ENCODE measurements around the gene CARD11. TPM values are rescaled to one million over a fixed set of nuclear protein-coding genes. Genes with fewer than 3 reads are reported as not detected.

The CARD11 gene
- polyA plus RNA-seq, 1 of the 3 experiments (the other 2 are of a cell fraction) = not detected

DNA sequence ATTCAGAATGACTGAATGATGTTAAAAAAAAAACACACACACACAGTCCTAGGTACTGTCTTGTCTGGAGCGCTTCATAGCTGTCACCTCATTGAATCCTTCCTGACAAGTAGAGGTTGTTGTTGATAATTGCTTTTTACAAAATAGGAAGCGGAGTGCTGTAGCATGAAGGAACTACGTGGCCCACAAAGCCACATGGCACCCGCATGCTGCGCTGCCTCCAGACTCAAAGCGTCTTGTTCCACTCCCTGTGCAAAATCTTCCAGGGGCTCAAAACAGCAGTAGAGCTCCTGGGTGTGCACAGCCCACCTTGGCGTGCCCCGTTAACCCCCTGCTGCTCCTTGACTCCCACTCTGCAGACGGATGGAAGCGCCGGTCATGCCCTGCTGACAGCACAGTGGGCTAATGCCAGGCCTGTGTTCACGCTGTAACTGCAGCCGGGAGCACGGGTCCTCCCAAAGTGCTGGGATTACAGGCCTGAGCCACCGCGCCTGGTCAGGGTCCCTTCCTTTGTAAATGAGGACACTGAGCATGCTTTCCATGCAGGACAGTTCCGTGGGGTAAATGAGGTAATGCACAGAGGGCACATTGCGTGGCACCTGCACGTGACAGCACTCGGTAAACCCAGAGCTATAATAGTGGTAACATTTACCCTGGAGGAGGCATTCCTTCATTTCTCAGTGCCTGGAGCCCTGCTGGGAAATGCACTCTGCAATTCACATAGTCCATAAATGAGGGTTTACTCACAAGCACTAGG is 108.5 kb downstream of the CARD11 start:
- Histone ChIP-seq H3K27me3 (ENCODE audit: insufficient read depth) (no peaks in the 10 kb centered on the region; the same call in 1 of the 2 replicates), H3K79me2 (ENCODE audit: insufficient read depth) (no peaks in the 10 kb centered on the region), H3F3A (replicated peaks; ENCODE audit: insufficient read depth) (no peaks in the 10 kb centered on the region), H3K4me1 (ENCODE audit: control insufficient read depth in 1 of 2, insufficient read depth in 2 of 2, low read depth in 1 of 2, low read length in 1 of 2) (peaks cover 0 to 6% of the 10 kb centered on the region in 2 experiments; a peak in 2 of 4 replicates), H3K9ac (no peak overlapping the region), H3K4me3 (ENCODE audit: low read depth in 2 of 2, low read length in 1 of 2) (no peak overlapping the region), H3K27ac (ENCODE audit: low read depth in 2 of 2, low read length in 1 of 2) (no peak overlapping the region), H2AFZ (ENCODE audit: low read depth) (no peak overlapping the region), H3K4me2 (no peak overlapping the region), H3K9me3 (no peaks in the 10 kb centered on the region), H4K20me1 (ENCODE audit: insufficient read depth) (no peaks in the 10 kb centered on the region), H3K9me2 (no peaks in the 10 kb centered on the region), H3K36me3 (replicated peaks in 1 of 2; ENCODE audit: control insufficient read depth in 1 of 2, insufficient read depth in 2 of 2, low read length in 1 of 2) (no peaks in the 10 kb centered on the region)
- peak; percentile 28 for DNase-seq
- 82% methylated on average over 20 of the region's 20 CpGs for WGBS (ENCODE audit: low lambda C conversion rate)
- POLR2A ChIA-PET = no interaction called here
- TF ChIP-seq EP300 (IDR thresholded peaks at IDR 0.05; ENCODE audit: borderline replicate concordance in 1 of 2, low read depth in 1 of 2, low read length in 1 of 2) (no peak), SIN3A (IDR thresholded peaks at IDR 0.05; ENCODE audit: borderline replicate concordance, low read depth, low read length) (no peak), TAF1 (IDR thresholded peaks at IDR 0.05; ENCODE audit: borderline replicate concordance, low read depth, low read length) (no peak), TEAD4 (IDR thresholded peaks at IDR 0.05; ENCODE audit: borderline replicate concordance, insufficient read depth) (no peak), GABPA (IDR thresholded peaks at IDR 0.05; ENCODE audit: low read depth) (no peak), NFIC (IDR thresholded peaks at IDR 0.05; ENCODE audit: borderline replicate concordance) (no peak), SMC3 (IDR thresholded peaks at IDR 0.05; ENCODE audit: low read depth, low read length) (no peak)
- TF ChIP-seq, protein P1, sequence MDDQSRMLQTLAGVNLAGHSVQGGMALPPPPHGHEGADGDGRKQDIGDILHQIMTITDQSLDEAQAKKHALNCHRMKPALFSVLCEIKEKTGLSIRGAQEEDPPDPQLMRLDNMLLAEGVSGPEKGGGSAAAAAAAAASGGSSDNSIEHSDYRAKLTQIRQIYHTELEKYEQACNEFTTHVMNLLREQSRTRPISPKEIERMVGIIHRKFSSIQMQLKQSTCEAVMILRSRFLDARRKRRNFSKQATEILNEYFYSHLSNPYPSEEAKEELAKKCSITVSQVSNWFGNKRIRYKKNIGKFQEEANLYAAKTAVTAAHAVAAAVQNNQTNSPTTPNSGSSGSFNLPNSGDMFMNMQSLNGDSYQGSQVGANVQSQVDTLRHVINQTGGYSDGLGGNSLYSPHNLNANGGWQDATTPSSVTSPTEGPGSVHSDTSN (IDR thresholded peaks at IDR 0.05) = no peak
- TF ChIP-seq, protein P2, sequence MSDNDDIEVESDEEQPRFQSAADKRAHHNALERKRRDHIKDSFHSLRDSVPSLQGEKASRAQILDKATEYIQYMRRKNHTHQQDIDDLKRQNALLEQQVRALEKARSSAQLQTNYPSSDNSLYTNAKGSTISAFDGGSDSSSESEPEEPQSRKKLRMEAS (IDR thresholded peaks at IDR 0.05; ENCODE audit: low read depth) = no peak
- TF ChIP-seq, protein P3, sequence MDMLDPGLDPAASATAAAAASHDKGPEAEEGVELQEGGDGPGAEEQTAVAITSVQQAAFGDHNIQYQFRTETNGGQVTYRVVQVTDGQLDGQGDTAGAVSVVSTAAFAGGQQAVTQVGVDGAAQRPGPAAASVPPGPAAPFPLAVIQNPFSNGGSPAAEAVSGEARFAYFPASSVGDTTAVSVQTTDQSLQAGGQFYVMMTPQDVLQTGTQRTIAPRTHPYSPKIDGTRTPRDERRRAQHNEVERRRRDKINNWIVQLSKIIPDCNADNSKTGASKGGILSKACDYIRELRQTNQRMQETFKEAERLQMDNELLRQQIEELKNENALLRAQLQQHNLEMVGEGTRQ (IDR thresholded peaks at IDR 0.05; ENCODE audit: borderline replicate concordance, low read depth, low read length) = no peak
- CTCF ChIA-PET = no interaction called here

DNA sequence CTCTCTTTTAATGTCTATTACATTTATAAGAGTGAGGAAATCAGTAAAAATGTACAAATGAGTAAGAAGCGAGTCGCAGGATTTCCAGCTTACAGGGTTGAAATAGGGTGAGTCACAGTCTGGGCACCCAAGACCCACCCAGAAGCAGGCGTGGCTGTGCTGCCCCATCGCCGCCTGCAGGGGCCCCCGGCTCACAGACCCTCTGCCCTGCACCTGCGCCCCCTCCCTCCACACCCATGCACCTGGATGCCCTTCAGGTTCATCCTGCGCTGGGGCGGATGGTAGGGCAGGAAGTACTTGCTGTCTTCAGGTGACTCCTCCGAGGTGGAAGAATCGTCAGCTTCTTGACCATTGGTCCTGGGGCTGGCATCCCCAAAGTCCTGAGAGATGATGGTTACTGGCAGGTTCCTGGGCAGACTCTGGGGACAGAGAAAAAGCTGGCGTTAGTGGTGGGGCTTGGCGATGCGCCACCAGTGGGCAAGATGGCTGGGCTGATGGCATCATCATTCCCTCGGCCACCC is 109.4 kb downstream of the CARD11 start:
- Histone ChIP-seq H3K27ac (ENCODE audit: low read depth in 2 of 2, low read length in 1 of 2) (no peak overlapping the region), H3K9ac (no peak overlapping the region)
- no peak for TF ChIP-seq ELF1 (IDR thresholded peaks at IDR 0.05)
- no peak for TF ChIP-seq SIN3A (IDR thresholded peaks at IDR 0.05; ENCODE audit: borderline replicate concordance, low read depth, low read length)
- no peak for TF ChIP-seq TCF12 (IDR thresholded peaks at IDR 0.05)
- TF ChIP-seq, protein P2 (IDR thresholded peaks at IDR 0.05; ENCODE audit: low read depth) = no peak
- TF ChIP-seq MEF2A (IDR thresholded peaks at IDR 0.05; ENCODE audit: borderline replicate concordance, low read depth) = no peak
- TF ChIP-seq, protein P4, sequence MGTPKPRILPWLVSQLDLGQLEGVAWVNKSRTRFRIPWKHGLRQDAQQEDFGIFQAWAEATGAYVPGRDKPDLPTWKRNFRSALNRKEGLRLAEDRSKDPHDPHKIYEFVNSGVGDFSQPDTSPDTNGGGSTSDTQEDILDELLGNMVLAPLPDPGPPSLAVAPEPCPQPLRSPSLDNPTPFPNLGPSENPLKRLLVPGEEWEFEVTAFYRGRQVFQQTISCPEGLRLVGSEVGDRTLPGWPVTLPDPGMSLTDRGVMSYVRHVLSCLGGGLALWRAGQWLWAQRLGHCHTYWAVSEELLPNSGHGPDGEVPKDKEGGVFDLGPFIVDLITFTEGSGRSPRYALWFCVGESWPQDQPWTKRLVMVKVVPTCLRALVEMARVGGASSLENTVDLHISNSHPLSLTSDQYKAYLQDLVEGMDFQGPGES (IDR thresholded peaks at IDR 0.05; ENCODE audit: low read depth, low read length) = no peak
- TF ChIP-seq, protein P5, sequence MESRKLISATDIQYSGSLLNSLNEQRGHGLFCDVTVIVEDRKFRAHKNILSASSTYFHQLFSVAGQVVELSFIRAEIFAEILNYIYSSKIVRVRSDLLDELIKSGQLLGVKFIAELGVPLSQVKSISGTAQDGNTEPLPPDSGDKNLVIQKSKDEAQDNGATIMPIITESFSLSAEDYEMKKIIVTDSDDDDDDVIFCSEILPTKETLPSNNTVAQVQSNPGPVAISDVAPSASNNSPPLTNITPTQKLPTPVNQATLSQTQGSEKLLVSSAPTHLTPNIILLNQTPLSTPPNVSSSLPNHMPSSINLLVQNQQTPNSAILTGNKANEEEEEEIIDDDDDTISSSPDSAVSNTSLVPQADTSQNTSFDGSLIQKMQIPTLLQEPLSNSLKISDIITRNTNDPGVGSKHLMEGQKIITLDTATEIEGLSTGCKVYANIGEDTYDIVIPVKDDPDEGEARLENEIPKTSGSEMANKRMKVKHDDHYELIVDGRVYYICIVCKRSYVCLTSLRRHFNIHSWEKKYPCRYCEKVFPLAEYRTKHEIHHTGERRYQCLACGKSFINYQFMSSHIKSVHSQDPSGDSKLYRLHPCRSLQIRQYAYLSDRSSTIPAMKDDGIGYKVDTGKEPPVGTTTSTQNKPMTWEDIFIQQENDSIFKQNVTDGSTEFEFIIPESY (IDR thresholded peaks at IDR 0.05; ENCODE audit: borderline replicate concordance, low read depth) = no peak
- TF ChIP-seq POLR2AphosphoS5 (IDR thresholded peaks at IDR 0.05; ENCODE audit: low read depth, low read length) = no peak
- TF ChIP-seq RFX5 (IDR thresholded peaks at IDR 0.05; ENCODE audit: low read length) = no peak
- no peak for TF ChIP-seq FOXM1 (IDR thresholded peaks at IDR 0.05; ENCODE audit: low read depth)
- TF ChIP-seq, protein P3 (IDR thresholded peaks at IDR 0.05; ENCODE audit: borderline replicate concordance, low read depth, low read length) = no peak
- no peak for TF ChIP-seq EP300 (IDR thresholded peaks at IDR 0.05; ENCODE audit: borderline replicate concordance in 1 of 2, low read depth in 1 of 2, low read length in 1 of 2)

More for the DNA sequence above, 109.4 kb downstream of the CARD11 start:
- H3F3A ChIP-seq (replicated peaks; ENCODE audit: insufficient read depth) = no peaks in the 10 kb centered on the region
- H3K9me3 ChIP-seq = no peaks in the 10 kb centered on the region
- ChIA-PET POLR2A (no interaction called here), CTCF (interaction anchor here (1.9 kb wide), 1 partner anchor 10 kb away, joined by 5 read pairs; no protein-coding TSS in a partner anchor)
- H3K79me2 ChIP-seq (ENCODE audit: insufficient read depth) = no peaks in the 10 kb centered on the region
- H3K9me2 ChIP-seq = no peaks in the 10 kb centered on the region
- 60% methylated on average over 15 of the region's 15 CpGs for WGBS (ENCODE audit: low lambda C conversion rate)
- no peaks in the 10 kb centered on the region for H4K20me1 ChIP-seq (ENCODE audit: insufficient read depth)
- H3K27me3 ChIP-seq (ENCODE audit: insufficient read depth) = peaks cover 8% of the 10 kb centered on the region
- no peaks in the 10 kb centered on the region for H3K36me3 ChIP-seq (replicated peaks in 1 of 2; ENCODE audit: control insufficient read depth in 1 of 2, insufficient read depth in 2 of 2, low read length in 1 of 2)
- no peak overlapping the region for H3K4me3 ChIP-seq (ENCODE audit: low read depth in 2 of 2, low read length in 1 of 2)
- peaks cover 0 to 14% of the 10 kb centered on the region in 2 experiments; a peak in 2 of 4 replicates for H3K4me1 ChIP-seq (ENCODE audit: control insufficient read depth in 1 of 2, insufficient read depth in 2 of 2, low read depth in 1 of 2, low read length in 1 of 2)
- peak; percentile 32 for DNase-seq
- no peak overlapping the region for H2AFZ ChIP-seq (ENCODE audit: low read depth)
- peak overlapping the region; percentile 33; the same call in 1 of the 2 replicates for H3K4me2 ChIP-seq

All from SK-N-SH (cell line).